Mesenchymal stem cell (in vitro differentiated cells and primary cell): ENCODE data around the gene ASAP2.

Experiments used
- DNase-seq: peaks from one replicate; pipeline ENCODE4 v3.0.0-alpha.2; 2013
- H2AFZ ChIP-seq: one replicate; pipeline ENCODE4 v1.6.1; 2013; ENCODE audit warnings: low read depth, mild to moderate bottlenecking, control low read depth, inconsistent platforms, low read length, moderate library complexity
- H2AK5ac ChIP-seq: 2 replicates; pipeline ENCODE4 v1.6.1; 2013; ENCODE audit warnings: low read length, moderate library complexity, mild to moderate bottlenecking, inconsistent platforms; ENCODE audit not compliant: severe bottlenecking
- H2BK120ac ChIP-seq: one replicate; pipeline ENCODE4 v1.6.1; 2013; ENCODE audit warnings: low read depth, mild to moderate bottlenecking, inconsistent platforms, low read length, moderate library complexity
- H2BK12ac ChIP-seq, 2 experiments: one replicate each; pipeline ENCODE4 v1.6.1; 2013; ENCODE audit warnings: inconsistent platforms in 2 of 2, low read length in 2 of 2, mild to moderate bottlenecking in 2 of 2, moderate library complexity in 2 of 2, control low read depth in 1 of 2
- H2BK15ac ChIP-seq: one replicate; pipeline ENCODE4 v1.6.1; 2013; ENCODE audit warnings: mild to moderate bottlenecking, low read depth, inconsistent platforms; ENCODE audit not compliant: poor library complexity, severe bottlenecking
- H2BK5ac ChIP-seq: 2 replicates; pipeline ENCODE4 v1.6.1; 2013; ENCODE audit warnings: low read depth, mild to moderate bottlenecking, low read length, control low read depth, inconsistent platforms; ENCODE audit not compliant: poor library complexity, severe bottlenecking
- H3K14ac ChIP-seq, 2 experiments: one replicate each; pipeline ENCODE4 v1.6.1; 2013; ENCODE audit warnings: inconsistent platforms in 2 of 2, low read length in 2 of 2, control low read depth in 1 of 2, mild to moderate bottlenecking in 1 of 2, moderate library complexity in 1 of 2
- H3K18ac ChIP-seq, 2 experiments: one replicate each; pipeline ENCODE4 v1.6.1; 2013; ENCODE audit warnings: inconsistent platforms in 2 of 2, low read length in 2 of 2, control low read depth in 1 of 2, low read depth in 1 of 2, mild to moderate bottlenecking in 1 of 2
- H3K23ac ChIP-seq, 2 experiments: one replicate each; pipeline ENCODE4 v1.6.1; 2013; ENCODE audit warnings: inconsistent platforms in 2 of 2, low read length in 2 of 2, mild to moderate bottlenecking in 2 of 2, moderate library complexity in 2 of 2, control low read depth in 1 of 2
- H3K27ac ChIP-seq: 2 replicates; pipeline ENCODE4 v1.5.1; 2013; ENCODE audit warnings: mild to moderate bottlenecking, moderate library complexity, low read length, control low read depth, inconsistent platforms; ENCODE audit not compliant: poor library complexity, severe bottlenecking
- H3K27me3 ChIP-seq, 2 experiments: 2 replicates each; pipeline versions ENCODE4 v1.6.1 to v1.7.0; 2013; ENCODE audit warnings: low read length in 2 of 2, mild to moderate bottlenecking in 2 of 2, moderate library complexity in 2 of 2, control low read depth in 1 of 2, inconsistent platforms in 1 of 2; ENCODE audit not compliant: control insufficient read depth in 1 of 2, insufficient read depth in 1 of 2
- H3K36me3 ChIP-seq, 2 experiments: 2 replicates each; pipeline versions ENCODE4 v1.6.1 to v1.7.0; 2013; ENCODE audit warnings: low read length in 2 of 2, control low read depth in 1 of 2, inconsistent platforms in 1 of 2, low read depth in 1 of 2, mild to moderate bottlenecking in 1 of 2; ENCODE audit not compliant: insufficient read depth in 2 of 2, control insufficient read depth in 1 of 2
- H3K4ac ChIP-seq, 2 experiments: one replicate each; pipeline ENCODE4 v1.6.1; 2013; ENCODE audit warnings: inconsistent platforms in 2 of 2, low read length in 2 of 2, mild to moderate bottlenecking in 2 of 2, moderate library complexity in 2 of 2, control low read depth in 1 of 2, low read depth in 1 of 2
- H3K4me1 ChIP-seq: 2 replicates; pipeline ENCODE4 v1.6.1; 2013; ENCODE audit warnings: low read depth, low read length, control low read depth; ENCODE audit not compliant: control insufficient read depth, insufficient read depth
- H3K4me2 ChIP-seq: 2 replicates; pipeline ENCODE4 v1.6.1; 2013; ENCODE audit warnings: low read length, mild to moderate bottlenecking, inconsistent platforms; ENCODE audit not compliant: poor library complexity, severe bottlenecking
- H3K4me3 ChIP-seq, 2 experiments: 2 replicates each; pipeline versions ENCODE4 v1.5.1 to v1.7.0; 2013; ENCODE audit warnings: low read length in 2 of 2, mild to moderate bottlenecking in 2 of 2, control low read depth in 1 of 2, low read depth in 1 of 2; ENCODE audit not compliant: insufficient read depth in 1 of 2
- H3K79me1 ChIP-seq: replicated peaks from 2 replicates; pipeline ENCODE4 v1.6.1; 2013; ENCODE audit warnings: mild to moderate bottlenecking, control low read depth, low read length, inconsistent platforms; ENCODE audit not compliant: poor library complexity, severe bottlenecking
- H3K9ac ChIP-seq: 2 replicates; pipeline ENCODE4 v1.7.0; 2013; ENCODE audit warnings: mild to moderate bottlenecking, low read length, moderate library complexity
- H3K9me3 ChIP-seq: 2 replicates; pipeline ENCODE4 v1.7.0; 2013; ENCODE audit warnings: mild to moderate bottlenecking, low read length; ENCODE audit not compliant: control insufficient read depth
- H4K8ac ChIP-seq: one replicate; pipeline ENCODE4 v1.6.1; 2013; ENCODE audit warnings: inconsistent platforms, mild to moderate bottlenecking, low read length, moderate library complexity
- H4K91ac ChIP-seq: one replicate; pipeline ENCODE4 v1.6.1; 2013; ENCODE audit warnings: mild to moderate bottlenecking, low read length, inconsistent platforms
- WGBS: methylation state at CpG from one replicate; pipeline ENCODE4 v1.1.7; 2013; ENCODE audit warnings: mixed read lengths; 5-methylcytosine and 5-hydroxymethylcytosine counted together

ASAP2 gene

GRCh38 chr2:9203876-9204275, 2.7 kb upstream of the ASAP2 start:
- no peak overlapping the region for H2BK120ac ChIP-seq
- H2BK15ac ChIP-seq = no peak overlapping the region
- no peak overlapping the region for H2BK5ac ChIP-seq
- no peaks in the 10 kb centered on the region for H3K9me3 ChIP-seq
- H3K18ac ChIP-seq = no peak overlapping the region
- no peak overlapping the region for H3K23ac ChIP-seq
- WGBS = 98% methylated on average over 4 of the region's 5 CpGs
- no peak overlapping the region for H4K91ac ChIP-seq
- peaks cover 8% of the 10 kb centered on the region for H3K4me1 ChIP-seq
- no peak overlapping the region for H2AFZ ChIP-seq
- peaks cover 1% of the 10 kb centered on the region for H3K79me1 ChIP-seq
- H3K4me2 ChIP-seq = no peak overlapping the region
- H3K4ac ChIP-seq = no peak overlapping the region
- no peak overlapping the region for H3K27ac ChIP-seq
- DNase-seq = no peak
- no peak overlapping the region for H4K8ac ChIP-seq
- H3K36me3 ChIP-seq = no peaks in the 10 kb centered on the region
- no peak overlapping the region for H2BK12ac ChIP-seq
- H2AK5ac ChIP-seq = no peak overlapping the region
- no peak overlapping the region for H3K4me3 ChIP-seq
- H3K14ac ChIP-seq = no peak overlapping the region
- no peak overlapping the region for H3K9ac ChIP-seq
- H3K27me3 ChIP-seq = no peaks in the 10 kb centered on the region

- H3K27me3 ChIP-seq = no peaks in the 10 kb centered on the region
- no peak overlapping the region for H2BK15ac ChIP-seq
- no peak overlapping the region for H3K23ac ChIP-seq
- no peak overlapping the region for H3K27ac ChIP-seq
- no peak overlapping the region for H4K91ac ChIP-seq
- H2BK120ac ChIP-seq = no peak overlapping the region
- H3K9me3 ChIP-seq = no peaks in the 10 kb centered on the region
- no peak overlapping the region for H3K4me2 ChIP-seq
- no peak overlapping the region for H2AFZ ChIP-seq
- no peak overlapping the region for H3K4ac ChIP-seq
- no peak overlapping the region for H3K4me3 ChIP-seq
- H2BK12ac ChIP-seq = no peak overlapping the region
- no peak overlapping the region for H3K9ac ChIP-seq
- H3K14ac ChIP-seq = no peak overlapping the region
- no peak overlapping the region for H4K8ac ChIP-seq
- no peaks in the 10 kb centered on the region for H3K36me3 ChIP-seq
- peaks cover 1% of the 10 kb centered on the region for H3K79me1 ChIP-seq
- peaks cover 8% of the 10 kb centered on the region for H3K4me1 ChIP-seq
- H3K18ac ChIP-seq = no peak overlapping the region
- WGBS = no CpG with 5 or more reads among the region's 3 CpGs
- DNase-seq = no peak
- H2BK5ac ChIP-seq = no peak overlapping the region
- no peak overlapping the region for H2AK5ac ChIP-seq
Observed at GRCh38 chr2:9204939-9205338, 1.7 kb upstream of the ASAP2 start.

GRCh38 chr2:9205486-9205885, 1.1 kb upstream of the ASAP2 start:
- Histone ChIP-seq H2BK15ac (peak overlapping the region; percentile 55), H4K8ac (no peak overlapping the region), H3K79me1 (peaks cover 1% of the 10 kb centered on the region), H3K9me3 (no peaks in the 10 kb centered on the region), H3K9ac (peak overlapping the region; percentile 87), H3K18ac (no peak overlapping the region), H2BK120ac (no peak overlapping the region), H4K91ac (no peak overlapping the region), H3K4me2 (no peak overlapping the region), H2BK12ac (no peak overlapping the region), H3K27ac (no peak overlapping the region), H2AFZ (no peak overlapping the region), H3K27me3 (no peaks in the 10 kb centered on the region), H3K4me1 (peaks cover 7% of the 10 kb centered on the region), H2BK5ac (no peak overlapping the region), H3K23ac (no peak overlapping the region), H3K4me3 (peak overlapping the region in 1 of 2 experiments; percentile 83), H3K36me3 (no peaks in the 10 kb centered on the region), H3K4ac (no peak overlapping the region), H2AK5ac (no peak overlapping the region), H3K14ac (peak overlapping the region in 1 of 2 experiments; percentile 81)
- DNase-seq = no peak
- WGBS = 73% methylated on average over 6 of the region's 6 CpGs

- Histone ChIP-seq H3K4me3 (peak overlapping the region; percentile 94 to 95), H2BK15ac (peak overlapping the region; percentile 99), H3K9me3 (no peaks in the 10 kb centered on the region), H3K4me2 (peak overlapping the region; percentile 85), H3K36me3 (peaks cover 0 to 2% of the 10 kb centered on the region in 2 experiments), H3K4ac (peak overlapping the region; percentile 81 to 97), H3K9ac (peak overlapping the region; percentile 92), H2AK5ac (no peak overlapping the region), H2BK5ac (peak overlapping the region; percentile 57), H4K91ac (peak overlapping the region; percentile 98), H3K79me1 (peaks cover 7% of the 10 kb centered on the region), H3K27me3 (no peaks in the 10 kb centered on the region), H2BK120ac (peak overlapping the region; percentile 95), H3K27ac (no peak overlapping the region), H2BK12ac (peak overlapping the region; percentile 54 to 97), H2AFZ (peak overlapping the region; percentile 39), H3K18ac (peak overlapping the region; percentile 97 to 99), H3K14ac (peak overlapping the region; percentile 47 to 99), H3K4me1 (peaks cover 4% of the 10 kb centered on the region), H4K8ac (peak overlapping the region; percentile 87), H3K23ac (peak overlapping the region; percentile 83 to 96)
- under 1% methylated on average over 60 of the region's 84 CpGs for WGBS
- DNase-seq = peak; percentile 43
Observed at GRCh38 chr2:9206991-9207640, 504 bp downstream of the ASAP2 start.
